PC-3 (cell line): Measurements from ENCODE around the gene PTPN22.

Source experiments
- EZH2 ChIP-seq: fragments of 300-600 bp; sonication (generic); IDR thresholded peaks from one replicate; pipeline ENCODE4 v1.6.1; 2017; ENCODE audit warnings: antibody characterized with exemption, mild to moderate bottlenecking, low read length; ENCODE audit not compliant: unreplicated experiment
- EZH2phosphoT487 ChIP-seq: fragments of 300-600 bp; sonication (generic); IDR thresholded peaks from 2 replicates; pipeline ENCODE4 v1.6.1; 2018; ENCODE audit warnings: mild to moderate bottlenecking, antibody characterized with exemption, low read length, borderline replicate concordance
- TF ChIP-seq, protein P1 (sequence below): fragments of 300-600 bp; sonication (generic); conservative IDR thresholded peaks from 2 replicates; pipeline ENCODE4 v1.5.1; 2017; ENCODE audit warnings: antibody characterized with exemption, low read depth, mild to moderate bottlenecking, low read length

DNA sequence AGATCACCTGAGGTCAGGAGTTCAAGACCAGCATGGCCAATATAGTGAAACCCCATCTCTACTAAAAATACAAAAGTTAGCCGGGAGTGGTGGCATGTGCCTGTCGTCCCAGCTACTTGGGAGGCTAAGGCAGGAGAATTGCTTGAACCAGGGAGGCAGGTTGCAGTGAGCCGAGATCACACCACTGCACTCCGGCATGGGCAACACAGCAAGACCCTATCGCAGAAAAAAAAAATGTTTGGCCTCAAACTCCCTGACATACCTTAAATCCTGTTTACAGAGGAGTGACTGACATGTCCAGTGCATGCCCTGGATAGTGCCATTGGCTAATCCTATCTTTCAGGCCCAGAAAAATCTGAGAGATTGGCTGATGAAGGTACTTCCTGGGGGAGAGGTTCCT lies 45.5 kb upstream of the PTPN22 start:
- TF ChIP-seq, protein P1, sequence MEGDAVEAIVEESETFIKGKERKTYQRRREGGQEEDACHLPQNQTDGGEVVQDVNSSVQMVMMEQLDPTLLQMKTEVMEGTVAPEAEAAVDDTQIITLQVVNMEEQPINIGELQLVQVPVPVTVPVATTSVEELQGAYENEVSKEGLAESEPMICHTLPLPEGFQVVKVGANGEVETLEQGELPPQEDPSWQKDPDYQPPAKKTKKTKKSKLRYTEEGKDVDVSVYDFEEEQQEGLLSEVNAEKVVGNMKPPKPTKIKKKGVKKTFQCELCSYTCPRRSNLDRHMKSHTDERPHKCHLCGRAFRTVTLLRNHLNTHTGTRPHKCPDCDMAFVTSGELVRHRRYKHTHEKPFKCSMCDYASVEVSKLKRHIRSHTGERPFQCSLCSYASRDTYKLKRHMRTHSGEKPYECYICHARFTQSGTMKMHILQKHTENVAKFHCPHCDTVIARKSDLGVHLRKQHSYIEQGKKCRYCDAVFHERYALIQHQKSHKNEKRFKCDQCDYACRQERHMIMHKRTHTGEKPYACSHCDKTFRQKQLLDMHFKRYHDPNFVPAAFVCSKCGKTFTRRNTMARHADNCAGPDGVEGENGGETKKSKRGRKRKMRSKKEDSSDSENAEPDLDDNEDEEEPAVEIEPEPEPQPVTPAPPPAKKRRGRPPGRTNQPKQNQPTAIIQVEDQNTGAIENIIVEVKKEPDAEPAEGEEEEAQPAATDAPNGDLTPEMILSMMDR: no peak
- TF ChIP-seq EZH2 (no peak), EZH2phosphoT487 (no peak)
